HepG2 (cell line): ENCODE data around the gene ABT1. TPM values are rescaled to one million over a fixed set of nuclear protein-coding genes. Genes with fewer than 3 reads are reported as not detected.

Experiments
- CHD4 ChIP-seq: fragments of 200-600 bp; sonication (generic); IDR thresholded peaks from 2 replicates; pipeline ENCODE4 v1.7.0; 2017; ENCODE audit warnings: mild to moderate bottlenecking, low read length, borderline replicate concordance
- FOSL1 ChIP-seq: sonication (generic); formaldehyde crosslinking; IDR thresholded peaks from 2 replicates; pipeline ENCODE4 v1.9.0; 2021; ENCODE audit warnings: missing genetic modification reagents, borderline replicate concordance
- HNF4A ChIP-seq: sonication (generic); formaldehyde crosslinking; IDR thresholded peaks from 2 replicates; pipeline ENCODE4 v1.4.0; 2020; ENCODE audit warnings: missing genetic modification reagents
- HOXA7 ChIP-seq: sonication (generic); formaldehyde crosslinking; IDR thresholded peaks from 2 replicates; pipeline ENCODE4 v1.8.1; 2022; ENCODE audit warnings: mild to moderate bottlenecking, missing genetic modification reagents, moderate library complexity
- NFE2L1 ChIP-seq: sonication (generic); formaldehyde crosslinking; IDR thresholded peaks from 2 replicates; pipeline ENCODE4 v1.4.0; 2020; ENCODE audit warnings: missing genetic modification reagents, mild to moderate bottlenecking, borderline replicate concordance
- RBAK ChIP-seq: sonication (generic); formaldehyde crosslinking; IDR thresholded peaks from 2 replicates; pipeline ENCODE4 v1.5.1; 2020; ENCODE audit warnings: mild to moderate bottlenecking, missing genetic modification reagents
- TEAD3 ChIP-seq: optimal IDR thresholded peaks from 2 replicates; pipeline ENCODE3; 2016; ENCODE audit warnings: borderline replicate concordance
- THYN1 ChIP-seq: sonication (generic); formaldehyde crosslinking; IDR thresholded peaks from 2 replicates; pipeline ENCODE4 v1.8.1; 2023; ENCODE audit warnings: low read depth, mild to moderate bottlenecking, moderate library complexity, missing genetic modification reagents, borderline replicate concordance
- YEATS2 ChIP-seq: sonication (generic); formaldehyde crosslinking; IDR thresholded peaks from 2 replicates; pipeline ENCODE4 v1.4.0; 2020; ENCODE audit warnings: missing genetic modification reagents, borderline replicate concordance
- ZFP37 ChIP-seq: sonication (generic); formaldehyde crosslinking; IDR thresholded peaks from 2 replicates; pipeline ENCODE4 v1.4.0; 2020; ENCODE audit warnings: missing genetic modification reagents, borderline replicate concordance
- ZIK1 ChIP-seq: sonication (generic); formaldehyde crosslinking; IDR thresholded peaks from 2 replicates; pipeline ENCODE4 v1.5.0; 2020; ENCODE audit warnings: mild to moderate bottlenecking, low read depth, missing genetic modification reagents, borderline replicate concordance
- ZNF224 ChIP-seq: sonication (generic); formaldehyde crosslinking; IDR thresholded peaks from 2 replicates; pipeline ENCODE4 v1.5.0; 2020; ENCODE audit warnings: mild to moderate bottlenecking, missing genetic modification reagents
- ZNF225 ChIP-seq: sonication (generic); formaldehyde crosslinking; IDR thresholded peaks from 2 replicates; pipeline ENCODE4 v1.4.0; 2020; ENCODE audit warnings: mild to moderate bottlenecking, missing genetic modification reagents
- ZNF260 ChIP-seq: sonication (generic); formaldehyde crosslinking; IDR thresholded peaks from 2 replicates; pipeline ENCODE4 v1.4.0; 2020; ENCODE audit warnings: missing genetic modification reagents, low read depth, mild to moderate bottlenecking, borderline replicate concordance
- ZNF556 ChIP-seq: sonication (generic); formaldehyde crosslinking; IDR thresholded peaks from 2 replicates; pipeline ENCODE4 v1.4.0; 2020; ENCODE audit warnings: mild to moderate bottlenecking, missing genetic modification reagents, borderline replicate concordance
- ZNF83 ChIP-seq: sonication (generic); formaldehyde crosslinking; IDR thresholded peaks from 2 replicates; pipeline ENCODE4 v1.4.0; 2020; ENCODE audit warnings: missing genetic modification reagents, mild to moderate bottlenecking, borderline replicate concordance
- polyA plus RNA-seq, 8 experiments: library from polyadenylated mRNA; depleted of rRNA in 3 of 8; stranded (reverse) in 7 of 8; unstranded in 1 of 8; fragments of >200 nt; fragmentation: Illumina TruSeq in 4 of 8; extraction: Trizol in 4 of 8; gene quantifications; 2 replicates each; pipeline versions ENCODE4 v1.2.1 to v1.2.3, GENCODE V29; 2011 to 2016; ENCODE audit warnings: low read depth in 4 of 8, missing spikeins in 1 of 8, mixed read lengths in 1 of 8; ENCODE audit not compliant: insufficient read depth in 1 of 8
- total RNA-seq, 5 experiments: library from RNA; depleted of rRNA; stranded (reverse); fragments of >200 nt; fragmentation: Illumina TruSeq; extraction: Trizol; gene quantifications; 2 replicates each; pipeline ENCODE4 v1.2.3, GENCODE V29; 2016; ENCODE audit warnings: low read depth in 1 of 5
- TF ChIP-seq, protein P1 (sequence below): sonication (generic); formaldehyde crosslinking; IDR thresholded peaks from 2 replicates; pipeline ENCODE4 v1.5.1; 2020; ENCODE audit warnings: missing genetic modification reagents, mild to moderate bottlenecking, borderline replicate concordance
- TF ChIP-seq, protein P2 (sequence below): sonication (generic); formaldehyde crosslinking; IDR thresholded peaks from 2 replicates; pipeline ENCODE4 v1.4.0; 2020; ENCODE audit warnings: low read depth, mild to moderate bottlenecking, missing genetic modification reagents
- TF ChIP-seq, protein P3 (sequence below): sonication (generic); formaldehyde crosslinking; conservative IDR thresholded peaks from 2 replicates; pipeline ENCODE4 v1.4.0; 2020; ENCODE audit warnings: missing genetic modification reagents
- TF ChIP-seq, protein P4 (sequence below): sonication (generic); formaldehyde crosslinking; conservative IDR thresholded peaks from 2 replicates; pipeline ENCODE4 v1.4.0; 2020; ENCODE audit warnings: missing genetic modification reagents
- TF ChIP-seq, protein P5 (sequence below): sonication (generic); formaldehyde crosslinking; conservative IDR thresholded peaks from 2 replicates; pipeline ENCODE4 v1.8.0; 2022; ENCODE audit warnings: low read depth, missing genetic modification reagents

ABT1 gene
- total and polyA plus RNA-seq, 2 of the 13 experiments (the other 11 are each of a cell fraction or from before 2014, with no cell fraction given) = 38.4 TPM

DNA sequence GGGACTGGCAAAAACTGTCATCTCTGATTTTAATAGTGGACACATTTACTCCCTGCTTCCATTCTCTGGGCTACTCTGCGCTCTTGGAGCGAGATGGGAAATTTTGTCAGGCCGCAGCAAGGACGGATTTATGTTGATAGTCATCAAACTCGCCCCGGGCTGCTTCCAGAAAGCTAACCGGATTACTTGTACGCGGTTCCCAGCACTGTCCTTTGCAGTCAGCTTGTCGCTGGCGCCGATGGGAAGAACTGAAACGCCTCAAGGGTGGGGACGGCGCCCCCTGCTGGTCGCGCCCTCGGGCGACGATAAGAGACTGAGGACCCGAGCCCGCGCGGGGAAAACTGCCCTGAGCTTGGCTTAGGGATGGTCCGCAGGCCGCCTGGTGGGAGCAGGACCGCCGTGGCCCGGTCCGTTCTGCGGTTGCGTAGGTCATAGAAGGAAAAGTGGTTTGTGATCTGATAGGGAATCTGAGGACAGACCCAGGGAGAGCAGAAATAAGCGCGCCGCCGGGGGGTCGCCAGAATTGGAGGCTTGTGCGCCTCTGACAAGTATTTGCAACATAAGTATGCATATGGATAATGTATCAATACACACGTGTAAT, 984 bp upstream of the ABT1 start (continued):
- TF ChIP-seq ZFP37 (CRISPR knock-in tag) = no peak; the same call in 1 of the 2 replicates
- 0 out of 2 replicates have a peak, but pooled peaks have one; percentile 46 for TF ChIP-seq ZNF224 (CRISPR knock-in tag)
- no peak for TF ChIP-seq ZNF260 (CRISPR knock-in tag)
- peak; percentile 66; the same call in 1 of the 2 replicates for TF ChIP-seq YEATS2 (CRISPR knock-in tag)
- TF ChIP-seq, protein P1, sequence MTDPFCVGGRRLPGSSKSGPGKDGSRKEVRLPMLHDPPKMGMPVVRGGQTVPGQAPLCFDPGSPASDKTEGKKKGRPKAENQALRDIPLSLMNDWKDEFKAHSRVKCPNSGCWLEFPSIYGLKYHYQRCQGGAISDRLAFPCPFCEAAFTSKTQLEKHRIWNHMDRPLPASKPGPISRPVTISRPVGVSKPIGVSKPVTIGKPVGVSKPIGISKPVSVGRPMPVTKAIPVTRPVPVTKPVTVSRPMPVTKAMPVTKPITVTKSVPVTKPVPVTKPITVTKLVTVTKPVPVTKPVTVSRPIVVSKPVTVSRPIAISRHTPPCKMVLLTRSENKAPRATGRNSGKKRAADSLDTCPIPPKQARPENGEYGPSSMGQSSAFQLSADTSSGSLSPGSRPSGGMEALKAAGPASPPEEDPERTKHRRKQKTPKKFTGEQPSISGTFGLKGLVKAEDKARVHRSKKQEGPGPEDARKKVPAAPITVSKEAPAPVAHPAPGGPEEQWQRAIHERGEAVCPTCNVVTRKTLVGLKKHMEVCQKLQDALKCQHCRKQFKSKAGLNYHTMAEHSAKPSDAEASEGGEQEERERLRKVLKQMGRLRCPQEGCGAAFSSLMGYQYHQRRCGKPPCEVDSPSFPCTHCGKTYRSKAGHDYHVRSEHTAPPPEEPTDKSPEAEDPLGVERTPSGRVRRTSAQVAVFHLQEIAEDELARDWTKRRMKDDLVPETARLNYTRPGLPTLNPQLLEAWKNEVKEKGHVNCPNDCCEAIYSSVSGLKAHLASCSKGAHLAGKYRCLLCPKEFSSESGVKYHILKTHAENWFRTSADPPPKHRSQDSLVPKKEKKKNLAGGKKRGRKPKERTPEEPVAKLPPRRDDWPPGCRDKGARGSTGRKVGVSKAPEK (CRISPR knock-in tag) = peak; percentile 72; the same call in 1 of the 2 replicates
- peak; percentile 86; the same call in 1 of the 2 replicates for TF ChIP-seq ZNF225
- TF ChIP-seq FOSL1 = no peak
- TF ChIP-seq ZNF83 (CRISPR knock-in tag) = 0 out of 2 replicates have a peak, but pooled peaks have one; percentile 79
- TF ChIP-seq, protein P2, sequence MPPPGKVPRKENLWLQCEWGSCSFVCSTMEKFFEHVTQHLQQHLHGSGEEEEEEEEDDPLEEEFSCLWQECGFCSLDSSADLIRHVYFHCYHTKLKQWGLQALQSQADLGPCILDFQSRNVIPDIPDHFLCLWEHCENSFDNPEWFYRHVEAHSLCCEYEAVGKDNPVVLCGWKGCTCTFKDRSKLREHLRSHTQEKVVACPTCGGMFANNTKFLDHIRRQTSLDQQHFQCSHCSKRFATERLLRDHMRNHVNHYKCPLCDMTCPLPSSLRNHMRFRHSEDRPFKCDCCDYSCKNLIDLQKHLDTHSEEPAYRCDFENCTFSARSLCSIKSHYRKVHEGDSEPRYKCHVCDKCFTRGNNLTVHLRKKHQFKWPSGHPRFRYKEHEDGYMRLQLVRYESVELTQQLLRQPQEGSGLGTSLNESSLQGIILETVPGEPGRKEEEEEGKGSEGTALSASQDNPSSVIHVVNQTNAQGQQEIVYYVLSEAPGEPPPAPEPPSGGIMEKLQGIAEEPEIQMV (CRISPR knock-in tag) = peak; percentile 95
- peak; percentile 73; the same call in 1 of the 2 replicates for TF ChIP-seq RBAK (CRISPR knock-in tag)
- TF ChIP-seq CHD4 = 0 out of 2 replicates have a peak, but pooled peaks have one; percentile 30
- no peak for TF ChIP-seq ZIK1 (CRISPR knock-in tag)
- TF ChIP-seq TEAD3 (CRISPR knock-in tag) = peak; percentile 71
- TF ChIP-seq ZNF556 = peak; percentile 93; the same call in 1 of the 2 replicates
- TF ChIP-seq, protein P3, sequence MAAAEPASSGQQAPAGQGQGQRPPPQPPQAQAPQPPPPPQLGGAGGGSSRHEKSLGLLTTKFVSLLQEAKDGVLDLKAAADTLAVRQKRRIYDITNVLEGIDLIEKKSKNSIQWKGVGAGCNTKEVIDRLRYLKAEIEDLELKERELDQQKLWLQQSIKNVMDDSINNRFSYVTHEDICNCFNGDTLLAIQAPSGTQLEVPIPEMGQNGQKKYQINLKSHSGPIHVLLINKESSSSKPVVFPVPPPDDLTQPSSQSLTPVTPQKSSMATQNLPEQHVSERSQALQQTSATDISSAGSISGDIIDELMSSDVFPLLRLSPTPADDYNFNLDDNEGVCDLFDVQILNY = peak; percentile 65; the same call in 1 of the 2 replicates
- TF ChIP-seq, protein P4, sequence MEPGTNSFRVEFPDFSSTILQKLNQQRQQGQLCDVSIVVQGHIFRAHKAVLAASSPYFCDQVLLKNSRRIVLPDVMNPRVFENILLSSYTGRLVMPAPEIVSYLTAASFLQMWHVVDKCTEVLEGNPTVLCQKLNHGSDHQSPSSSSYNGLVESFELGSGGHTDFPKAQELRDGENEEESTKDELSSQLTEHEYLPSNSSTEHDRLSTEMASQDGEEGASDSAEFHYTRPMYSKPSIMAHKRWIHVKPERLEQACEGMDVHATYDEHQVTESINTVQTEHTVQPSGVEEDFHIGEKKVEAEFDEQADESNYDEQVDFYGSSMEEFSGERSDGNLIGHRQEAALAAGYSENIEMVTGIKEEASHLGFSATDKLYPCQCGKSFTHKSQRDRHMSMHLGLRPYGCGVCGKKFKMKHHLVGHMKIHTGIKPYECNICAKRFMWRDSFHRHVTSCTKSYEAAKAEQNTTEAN (CRISPR knock-in tag) = peak; percentile 38; the same call in 1 of the 2 replicates
- no peak for TF ChIP-seq HOXA7 (CRISPR knock-in tag)
- peak; percentile 38; the same call in 1 of the 2 replicates for TF ChIP-seq HNF4A (CRISPR knock-in tag)
- TF ChIP-seq NFE2L1 (CRISPR knock-in tag) = no peak
- no peak for TF ChIP-seq THYN1 (CRISPR knock-in tag)
- TF ChIP-seq, protein P5, sequence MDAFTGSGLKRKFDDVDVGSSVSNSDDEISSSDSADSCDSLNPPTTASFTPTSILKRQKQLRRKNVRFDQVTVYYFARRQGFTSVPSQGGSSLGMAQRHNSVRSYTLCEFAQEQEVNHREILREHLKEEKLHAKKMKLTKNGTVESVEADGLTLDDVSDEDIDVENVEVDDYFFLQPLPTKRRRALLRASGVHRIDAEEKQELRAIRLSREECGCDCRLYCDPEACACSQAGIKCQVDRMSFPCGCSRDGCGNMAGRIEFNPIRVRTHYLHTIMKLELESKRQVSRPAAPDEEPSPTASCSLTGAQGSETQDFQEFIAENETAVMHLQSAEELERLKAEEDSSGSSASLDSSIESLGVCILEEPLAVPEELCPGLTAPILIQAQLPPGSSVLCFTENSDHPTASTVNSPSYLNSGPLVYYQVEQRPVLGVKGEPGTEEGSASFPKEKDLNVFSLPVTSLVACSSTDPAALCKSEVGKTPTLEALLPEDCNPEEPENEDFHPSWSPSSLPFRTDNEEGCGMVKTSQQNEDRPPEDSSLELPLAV (CRISPR knock-in tag) = no peak
